Naive thymus-derived CD4-positive, alpha-beta T cell (primary cell): ENCODE measurements around the gene PRSS21. TPM values are rescaled to one million over a fixed set of nuclear protein-coding genes. Genes with fewer than 3 reads are reported as not detected.

Source experiments
- ATAC-seq: fragments of 150-1000 bp; cut with Tn5 transposase; 2 replicates; pipeline ENCODE4 v1.10.0; 2021; ENCODE audit warnings: mild to moderate bottlenecking, moderate library complexity
- CTCF ChIA-PET: fragments of 350-600 bp; sonication (Branson Sonifier 250); formaldehyde crosslinking; loops from one replicate; lab custom pipeline; 2021; ENCODE audit warnings: antibody characterized with exemption; lab: Charles Lee
- POLR2A ChIA-PET: fragments of 350-600 bp; sonication (Branson Sonifier 250); formaldehyde crosslinking; loops from one replicate; lab custom pipeline; 2021; ENCODE audit warnings: antibody characterized with exemption, inconsistent platforms; lab: Charles Lee
- DNase-seq, 9 donors: peaks; one replicate each; pipeline versions ENCODE4 v3.0.0 to v3.0.0-alpha.2; 2020 to 2022; ENCODE audit warnings: mixed read lengths in 1 of 9
- H3K27ac ChIP-seq: one replicate; pipeline ENCODE4 v1.7.0; 2013; ENCODE audit warnings: mild to moderate bottlenecking, low read depth, low read length, moderate library complexity
- H3K27me3 ChIP-seq, 2 donors: one replicate each; pipeline ENCODE4 v1.7.0; 2013; ENCODE audit warnings: low read length in 2 of 2, mild to moderate bottlenecking in 2 of 2, moderate library complexity in 2 of 2; ENCODE audit not compliant: control insufficient read depth in 2 of 2, insufficient read depth in 2 of 2
- H3K36me3 ChIP-seq, 3 experiments: 1 replicate in 2 of 3; 2 replicates in 1 of 3; pipeline ENCODE4 v1.7.0; 2013; ENCODE audit warnings: low read length in 3 of 3, mild to moderate bottlenecking in 3 of 3, moderate library complexity in 1 of 3; ENCODE audit not compliant: insufficient read depth in 3 of 3, control insufficient read depth in 2 of 3
- H3K4me1 ChIP-seq, 2 donors: one replicate each; pipeline ENCODE4 v1.7.0; 2013; ENCODE audit warnings: low read length in 2 of 2, mild to moderate bottlenecking in 2 of 2, moderate library complexity in 1 of 2; ENCODE audit not compliant: control insufficient read depth in 2 of 2, insufficient read depth in 2 of 2
- H3K4me3 ChIP-seq: 2 replicates; pipeline ENCODE4 v1.7.0; 2013; ENCODE audit warnings: mild to moderate bottlenecking, low read length
- H3K9me3 ChIP-seq, 3 experiments: 1 replicate in 2 of 3; 2 replicates in 1 of 3; pipeline ENCODE4 v1.7.0; 2013; ENCODE audit warnings: low read length in 3 of 3; ENCODE audit not compliant: control insufficient read depth in 2 of 3
- H3K27ac Mint-ChIP-seq, 9 donors: one replicate each; pipeline ENCODE4 v1.8.0; 2020 to 2022; ENCODE audit warnings: mixed read lengths in 9 of 9, mild to moderate bottlenecking in 8 of 9, moderate library complexity in 5 of 9, inconsistent platforms in 2 of 9
- H3K27me3 Mint-ChIP-seq, 5 donors: one replicate each; pipeline ENCODE4 v1.8.0; 2021 to 2022; ENCODE audit warnings: mixed read lengths in 5 of 5, mild to moderate bottlenecking in 1 of 5
- H3K36me3 Mint-ChIP-seq, 5 donors: one replicate each; pipeline ENCODE4 v1.8.0; 2020 to 2022; ENCODE audit warnings: mixed read lengths in 5 of 5, mild to moderate bottlenecking in 3 of 5, inconsistent platforms in 1 of 5
- H3K4me1 Mint-ChIP-seq, 7 donors: one replicate each; pipeline ENCODE4 v1.8.0; 2020 to 2022; ENCODE audit warnings: mixed read lengths in 7 of 7, mild to moderate bottlenecking in 3 of 7, inconsistent platforms in 1 of 7
- H3K4me3 Mint-ChIP-seq, 10 donors: one replicate each; pipeline ENCODE4 v1.8.0; 2020 to 2022; ENCODE audit warnings: mild to moderate bottlenecking in 10 of 10, mixed read lengths in 10 of 10, moderate library complexity in 6 of 10, inconsistent platforms in 2 of 10
- H3K9me3 Mint-ChIP-seq, 11 donors: one replicate each; pipeline ENCODE4 v1.8.0; 2020 to 2022; ENCODE audit warnings: mixed read lengths in 11 of 11, mild to moderate bottlenecking in 4 of 11, inconsistent platforms in 1 of 11, moderate library complexity in 1 of 11
- intact Hi-C, 2 donors: fragments of 100-400 bp; cut with micrococcal nuclease; formaldehyde crosslinking; loops; one replicate each; pipeline ENCODE4 v1.15.1; 2023
- polyA plus RNA-seq, 2 donors: library from polyadenylated mRNA; unstranded; fragments of 300-500 nt; fragmentation: Illumina TruSeq; gene quantifications; one replicate each; pipeline ENCODE4 v1.2.3, GENCODE V29; 2021
- total RNA-seq, 6 experiments: library from RNA in 5 of 6; stranded (reverse) in 5 of 6; gene quantifications; 1 replicate in 5 of 6; 2 replicates in 1 of 6; pipeline ENCODE4 v1.2.3 and lab custom pipeline; 2021 to 2026

PRSS21 gene
- total and polyA plus RNA-seq, 7 experiments from 2014 or later = 1.1 to 11.2 (median 1.8) TPM; not detected in 1

- DNase-seq = no peak
- H3K4me3 ChIP-seq = no peak overlapping the region
- ATAC-seq = no peak
- H3K27ac ChIP-seq = no peak overlapping the region
- peaks cover 7 to 32% (median 17%) of the 10 kb centered on the region in 5 donors for H3K27me3 Mint-ChIP-seq
- POLR2A ChIA-PET = no interaction called here
- H3K4me1 Mint-ChIP-seq = peaks cover 0 to 1% (median 0%) of the 10 kb centered on the region in 7 donors
- no peak overlapping the region for H3K27ac Mint-ChIP-seq
- no peak overlapping the region for H3K4me3 Mint-ChIP-seq
- peaks cover 0 to 6% (median 0%) of the 10 kb centered on the region in 3 experiments for H3K9me3 ChIP-seq
- no peaks in the 10 kb centered on the region for H3K27me3 ChIP-seq
- H3K9me3 Mint-ChIP-seq = peaks cover 0 to 15% (median 6%) of the 10 kb centered on the region in 11 donors
- intact Hi-C loops = no loop called here
- CTCF ChIA-PET = no interaction called here
- H3K36me3 Mint-ChIP-seq = peaks cover 0 to 5% (median 0%) of the 10 kb centered on the region in 5 donors
- H3K36me3 ChIP-seq = no peaks in the 10 kb centered on the region
- no peaks in the 10 kb centered on the region for H3K4me1 ChIP-seq
Measured at GRCh38 chr16:2809149-2809760, 7.8 kb upstream of the PRSS21 start.

- H3K36me3 ChIP-seq = no peaks in the 10 kb centered on the region
- H3K27me3 ChIP-seq = no peaks in the 10 kb centered on the region
- H3K4me3 Mint-ChIP-seq = no peak overlapping the region
- no peaks in the 10 kb centered on the region for H3K9me3 ChIP-seq
- H3K4me3 ChIP-seq = no peak overlapping the region
- H3K4me1 ChIP-seq = no peaks in the 10 kb centered on the region
- ATAC-seq = no peak
- ChIA-PET POLR2A (no interaction called here), CTCF (no interaction called here)
- intact Hi-C loops = no loop called here
- no peak for DNase-seq
- peaks cover 0 to 5% (median 0%) of the 10 kb centered on the region in 5 donors for H3K36me3 Mint-ChIP-seq
- no peak overlapping the region for H3K27ac ChIP-seq
- H3K4me1 Mint-ChIP-seq = peaks cover 0 to 1% (median 0%) of the 10 kb centered on the region in 7 donors
- H3K27me3 Mint-ChIP-seq = peaks cover 7 to 28% (median 11%) of the 10 kb centered on the region in 5 donors
- H3K27ac Mint-ChIP-seq = no peak overlapping the region
- H3K9me3 Mint-ChIP-seq = peaks cover 0 to 11% (median 4%) of the 10 kb centered on the region in 11 donors
Measured at GRCh38 chr16:2810651-2811050, 6.4 kb upstream of the PRSS21 start.

- H3K27ac ChIP-seq = no peak overlapping the region
- no peaks in the 10 kb centered on the region for H3K4me1 ChIP-seq
- no peaks in the 10 kb centered on the region for H3K27me3 ChIP-seq
- peaks cover 0 to 1% (median 0%) of the 10 kb centered on the region in 7 donors for H3K4me1 Mint-ChIP-seq
- H3K27me3 Mint-ChIP-seq = peaks cover 7 to 25% (median 11%) of the 10 kb centered on the region in 5 donors
- no peak overlapping the region for H3K4me3 Mint-ChIP-seq
- no peak for DNase-seq
- H3K27ac Mint-ChIP-seq = no peak overlapping the region
- ATAC-seq = no peak
- ChIA-PET CTCF (no interaction called here), POLR2A (no interaction called here)
- H3K9me3 Mint-ChIP-seq = peaks cover 0 to 11% (median 4%) of the 10 kb centered on the region in 11 donors
- no peak overlapping the region for H3K4me3 ChIP-seq
- no peaks in the 10 kb centered on the region for H3K9me3 ChIP-seq
- H3K36me3 ChIP-seq = no peaks in the 10 kb centered on the region
- intact Hi-C loops = no loop called here
- H3K36me3 Mint-ChIP-seq = peaks cover 0 to 5% (median 0%) of the 10 kb centered on the region in 5 donors
Measured at GRCh38 chr16:2811703-2812471, 5.2 kb upstream of the PRSS21 start.

GRCh38 chr16:2813771-2814221, 3.2 kb upstream of the PRSS21 start:
- H3K36me3 ChIP-seq = no peaks in the 10 kb centered on the region
- peaks cover 0 to 9% (median 3%) of the 10 kb centered on the region in 11 donors for H3K9me3 Mint-ChIP-seq
- ChIA-PET CTCF (interaction anchor here (0.7 kb wide), 1 partner anchor 525 kb away, joined by 3 read pairs; no protein-coding TSS in a partner anchor), POLR2A (no interaction called here)
- no peak for ATAC-seq
- peaks cover 0 to 1% (median 0%) of the 10 kb centered on the region in 7 donors for H3K4me1 Mint-ChIP-seq
- peaks cover 0 to 3% (median 0%) of the 10 kb centered on the region in 5 donors for H3K36me3 Mint-ChIP-seq
- H3K27me3 ChIP-seq = no peaks in the 10 kb centered on the region
- intact Hi-C loops = no loop called here
- peaks cover 0 to 19% (median 9%) of the 10 kb centered on the region in 5 donors for H3K27me3 Mint-ChIP-seq
- no peak for DNase-seq
- no peak overlapping the region for H3K4me3 Mint-ChIP-seq
- no peak overlapping the region for H3K4me3 ChIP-seq
- no peak overlapping the region for H3K27ac Mint-ChIP-seq
- no peaks in the 10 kb centered on the region for H3K4me1 ChIP-seq
- no peaks in the 10 kb centered on the region for H3K9me3 ChIP-seq
- no peak overlapping the region for H3K27ac ChIP-seq

- ATAC-seq (no peak), DNase-seq (no peak)
- Mint-ChIP-seq H3K4me1 (peaks cover 0 to 1% (median 0%) of the 10 kb centered on the region in 7 donors), H3K27ac (no peak overlapping the region), H3K9me3 (peaks cover 0 to 2% (median 0%) of the 10 kb centered on the region in 11 donors), H3K4me3 (no peak overlapping the region), H3K36me3 (no peaks in the 10 kb centered on the region), H3K27me3 (peaks cover 0 to 12% (median 0%) of the 10 kb centered on the region in 5 donors)
- Histone ChIP-seq H3K36me3 (no peaks in the 10 kb centered on the region), H3K4me3 (no peak overlapping the region), H3K4me1 (no peaks in the 10 kb centered on the region), H3K9me3 (no peaks in the 10 kb centered on the region), H3K27ac (no peak overlapping the region), H3K27me3 (no peaks in the 10 kb centered on the region)
- ChIA-PET POLR2A (no interaction called here), CTCF (no interaction called here)
- intact Hi-C loops = no loop called here
Measured at GRCh38 chr16:2814551-2815298, 2.3 kb upstream of the PRSS21 start.

GRCh38 chr16:2815299-2815771, 1.7 kb upstream of the PRSS21 start:
- Histone ChIP-seq H3K4me3 (no peak overlapping the region), H3K9me3 (no peaks in the 10 kb centered on the region), H3K27ac (no peak overlapping the region), H3K4me1 (no peaks in the 10 kb centered on the region), H3K36me3 (no peaks in the 10 kb centered on the region), H3K27me3 (no peaks in the 10 kb centered on the region)
- H3K27ac Mint-ChIP-seq = no peak overlapping the region
- H3K27me3 Mint-ChIP-seq = peaks cover 0 to 7% (median 0%) of the 10 kb centered on the region in 5 donors
- H3K9me3 Mint-ChIP-seq = no peaks in the 10 kb centered on the region
- intact Hi-C loops = no loop called here
- DNase-seq = no peak
- H3K4me1 Mint-ChIP-seq = peaks cover 0 to 1% (median 0%) of the 10 kb centered on the region in 7 donors
- POLR2A ChIA-PET = no interaction called here
- ATAC-seq = no peak
- H3K36me3 Mint-ChIP-seq = no peaks in the 10 kb centered on the region
- CTCF ChIA-PET = no interaction called here
- H3K4me3 Mint-ChIP-seq = no peak overlapping the region
